Right ventricle myocardium superior (tissue), 1 donor: ENCODE data around the gene TUBG1. TPM values are rescaled to one million over a fixed set of nuclear protein-coding genes. Genes with fewer than 3 reads are reported as not detected.
"Not testable (repeated sequence)": the region's sequence is repeated elsewhere in the genome, so short reads cannot be mapped to it uniquely, and the experiment has no call there.

ENCODE experiments used
- ATAC-seq: fragments of 200-7000 bp; cut with Tn5 transposase; one replicate; pipeline ENCODE4 v1.9.1; 2020; ENCODE audit warnings: mild to moderate bottlenecking; ENCODE audit not compliant: poor library complexity
- DNase-seq: peaks from one replicate; pipeline ENCODE4 v3.0.0-alpha.2; 2020
- intact Hi-C: fragments of 100-400 bp; cut with DNase I; formaldehyde crosslinking; loops from one replicate; pipeline ENCODE4 v1.11.2; 2022
- total RNA-seq: library from RNA; stranded (reverse); fragmentation: NEBNext Ultra II Directional; extraction: Animal tissue kit (Norgen Biotek cat#: 25700); gene quantifications from one replicate; pipeline ENCODE4 v1.2.1, GENCODE V29; 2021
- donor health status: DM: no; HTN: yes; CAD: no; lungs with severe emphysema.

TUBG1 gene
- total RNA-seq, 1 donor from 2014 or later: 49.1 TPM

- ATAC-seq (peak; percentile 95), DNase-seq (peak; percentile 97)
- intact Hi-C loops: no loop called here
These were observed 31.8 kb upstream of the TUBG1 start, which contains the start of gene PSMC3IP for GRCh38 chr17:42577532-42578281. Gene PSMC3IP, minus strand, starts transcription at chr17:42577729. Its CDS starts 43 bp downstream, at chr17:42577686.

- intact Hi-C loops: no loop called here
- ATAC-seq (peak; percentile 81), DNase-seq (peak; percentile 84)
These were observed 31.1 kb upstream of the TUBG1 start for GRCh38 chr17:42578282-42578869.

- ATAC-seq: no peak
- intact Hi-C loops: loop anchor here (10.0 kb wide), 1 partner anchor 185 kb away; the partner anchor contains the start of gene RAMP2
- no peak for DNase-seq
These were observed 29.5 kb upstream of the TUBG1 start for GRCh38 chr17:42579794-42580551.

- DNase-seq: no peak
- intact Hi-C loops: loop anchor here (10.0 kb wide), 1 partner anchor 183 kb away; the partner anchor contains the start of gene RAMP2
- no peak for ATAC-seq
These were observed 27.7 kb upstream of the TUBG1 start for GRCh38 chr17:42581744-42582270.

DNA sequence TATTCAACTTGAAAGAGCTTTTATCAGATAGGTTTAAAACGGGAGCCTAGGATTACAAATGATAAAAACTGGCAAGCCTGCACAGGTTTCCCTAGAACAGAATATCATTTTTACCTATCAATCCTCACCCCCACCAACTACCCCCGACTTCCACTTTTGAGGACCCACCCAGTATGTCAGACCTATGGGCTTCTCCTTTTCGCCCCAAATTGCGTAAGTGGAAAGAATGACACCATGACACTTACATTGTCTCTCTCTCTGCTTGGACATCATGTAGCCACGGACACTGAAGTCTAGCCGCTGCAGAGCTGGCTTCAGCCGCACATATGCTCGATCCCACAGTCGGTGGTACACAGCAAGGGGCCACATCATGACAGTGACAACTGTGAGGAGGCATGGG lies 24.6 kb upstream of the TUBG1 start:
- intact Hi-C loops: loop anchor here (5.0 to 10.0 kb wide), 2 partner anchors 97 to 180 kb away; partner anchors contain the start of genes CCR10, CNTNAP1 and RAMP2
- peak; percentile 13 for ATAC-seq
- no peak for DNase-seq

DNA sequence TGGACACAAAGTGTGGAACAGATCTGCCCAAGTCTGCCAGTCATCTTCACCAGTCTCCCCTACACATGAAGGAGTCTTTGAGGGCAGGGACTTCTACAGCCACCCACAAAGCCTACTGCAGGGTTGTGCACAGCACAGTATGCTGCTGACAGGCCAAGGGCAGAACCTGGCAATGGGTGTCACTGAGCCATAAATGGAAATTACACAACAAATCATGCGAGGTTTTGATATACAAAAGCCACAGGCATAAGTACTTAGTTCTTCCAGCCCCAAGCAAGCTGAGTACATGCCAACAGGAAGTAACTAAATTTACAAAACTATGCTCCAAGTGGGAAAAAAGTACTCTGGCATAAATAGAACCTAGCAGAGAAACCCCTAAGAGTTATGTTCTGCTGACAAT lies 24.1 kb upstream of the TUBG1 start:
- DNase-seq: no peak
- intact Hi-C loops: loop anchor here (5.0 to 10.0 kb wide), 2 partner anchors 97 to 179 kb away; partner anchors contain the start of genes CCR10, CNTNAP1 and RAMP2

GRCh38 chr17:42586514-42587230 lies 22.8 kb upstream of the TUBG1 start:
- ATAC-seq (no peak), DNase-seq (no peak)
- intact Hi-C loops: loop anchor here (5.0 to 10.0 kb wide), 2 partner anchors 96 to 178 kb away; partner anchors contain the start of genes CCR10, CNTNAP1 and RAMP2

More for the DNA sequence above, 24.1 kb upstream of the TUBG1 start:
- ATAC-seq: peak; percentile 69

DNA sequence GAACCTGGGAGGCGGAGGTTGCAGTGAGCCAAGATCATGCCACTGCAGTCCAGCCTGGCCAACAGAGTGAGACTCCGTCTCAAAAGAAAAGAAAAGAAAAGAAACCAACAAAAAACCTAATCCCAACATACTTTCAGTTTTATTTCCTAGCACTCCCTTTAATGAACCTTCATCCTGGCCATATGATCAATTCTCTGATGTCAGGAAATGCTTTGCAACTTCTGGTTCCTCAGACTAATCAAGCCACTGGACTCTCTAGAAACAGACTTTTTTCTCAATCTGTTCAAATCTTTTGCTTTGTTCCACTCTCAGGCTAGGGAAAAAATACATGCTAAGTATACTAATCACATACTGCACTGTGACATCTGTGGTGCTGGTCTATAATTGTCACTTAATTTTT lies 18.6 kb upstream of the TUBG1 start:
- ATAC-seq (no peak), DNase-seq (no peak)
- intact Hi-C loops: no loop called here

- ATAC-seq (no peak), DNase-seq (no peak)
- intact Hi-C loops: no loop called here
These were observed 18.1 kb upstream of the TUBG1 start for GRCh38 chr17:42591411-42591810.

DNA sequence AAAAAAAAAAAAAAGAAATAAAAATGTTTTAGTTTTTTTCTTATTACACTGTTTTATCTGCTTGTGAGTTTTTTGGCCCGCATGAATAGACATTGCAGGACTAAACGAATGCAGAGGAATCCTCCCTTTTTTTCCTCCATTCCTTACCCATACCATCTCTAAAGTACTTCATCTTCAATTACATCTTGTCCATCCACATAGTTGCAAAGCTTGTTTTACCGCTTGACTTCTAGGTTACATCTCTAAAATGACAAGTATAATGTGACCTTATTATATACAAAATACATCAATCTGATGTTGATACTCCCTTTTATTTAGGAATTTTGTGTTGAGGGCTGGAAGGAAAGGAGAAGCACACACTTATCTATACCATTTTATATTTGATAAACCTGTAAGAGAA lies 13.1 kb upstream of the TUBG1 start:
- no peak for DNase-seq
- no peak for ATAC-seq
- intact Hi-C loops: no loop called here

- ATAC-seq: peak; percentile 90
- DNase-seq: no peak
- intact Hi-C loops: no loop called here
These were observed 10.6 kb upstream of the TUBG1 start for GRCh38 chr17:42598905-42599304.

DNA sequence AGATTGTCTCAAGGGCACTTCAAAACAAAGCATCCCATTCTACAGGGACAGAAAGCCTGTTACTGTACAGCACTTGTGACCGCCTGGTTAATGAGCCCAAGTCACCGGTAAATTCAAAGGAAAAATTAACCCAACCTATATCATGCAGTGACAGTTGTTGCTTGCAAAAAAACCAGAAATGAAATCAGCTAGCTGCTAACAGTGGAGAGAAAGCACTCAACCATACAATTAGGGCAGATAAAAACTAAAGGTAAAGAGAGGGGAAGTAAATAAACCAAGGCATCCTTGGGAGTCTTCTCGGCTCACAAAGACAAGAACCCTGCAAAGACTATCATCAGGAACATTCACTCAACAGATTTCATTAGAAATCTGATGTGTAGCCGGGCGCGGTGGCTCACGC lies 6.2 kb upstream of the TUBG1 start:
- no peak for DNase-seq
- intact Hi-C loops: no loop called here
- no peak for ATAC-seq

DNA sequence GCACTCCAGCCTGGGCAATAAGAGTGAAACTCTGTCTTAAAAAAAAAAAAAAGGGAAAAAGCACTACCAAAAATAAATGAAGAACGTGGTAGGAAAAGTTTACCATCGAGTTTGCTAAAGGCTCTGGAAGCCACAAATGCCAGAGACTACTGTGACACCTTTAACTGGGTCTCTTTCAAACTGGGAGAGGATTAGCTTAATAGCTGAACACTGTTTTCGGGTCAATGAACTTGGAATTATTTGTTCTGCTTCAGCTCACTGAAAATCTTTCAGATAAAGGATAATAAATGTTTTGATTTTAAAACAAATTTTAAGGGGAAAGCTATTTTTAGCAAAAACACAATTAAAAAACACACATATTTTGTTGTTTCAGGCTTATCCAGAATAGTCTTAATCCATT lies 1.7 kb upstream of the TUBG1 start:
- ATAC-seq: no peak
- no peak for DNase-seq
- intact Hi-C loops: loop anchor here (5.0 kb wide), 1 partner anchor 70 kb away; the partner anchor contains the start of gene PLEKHH3

DNA sequence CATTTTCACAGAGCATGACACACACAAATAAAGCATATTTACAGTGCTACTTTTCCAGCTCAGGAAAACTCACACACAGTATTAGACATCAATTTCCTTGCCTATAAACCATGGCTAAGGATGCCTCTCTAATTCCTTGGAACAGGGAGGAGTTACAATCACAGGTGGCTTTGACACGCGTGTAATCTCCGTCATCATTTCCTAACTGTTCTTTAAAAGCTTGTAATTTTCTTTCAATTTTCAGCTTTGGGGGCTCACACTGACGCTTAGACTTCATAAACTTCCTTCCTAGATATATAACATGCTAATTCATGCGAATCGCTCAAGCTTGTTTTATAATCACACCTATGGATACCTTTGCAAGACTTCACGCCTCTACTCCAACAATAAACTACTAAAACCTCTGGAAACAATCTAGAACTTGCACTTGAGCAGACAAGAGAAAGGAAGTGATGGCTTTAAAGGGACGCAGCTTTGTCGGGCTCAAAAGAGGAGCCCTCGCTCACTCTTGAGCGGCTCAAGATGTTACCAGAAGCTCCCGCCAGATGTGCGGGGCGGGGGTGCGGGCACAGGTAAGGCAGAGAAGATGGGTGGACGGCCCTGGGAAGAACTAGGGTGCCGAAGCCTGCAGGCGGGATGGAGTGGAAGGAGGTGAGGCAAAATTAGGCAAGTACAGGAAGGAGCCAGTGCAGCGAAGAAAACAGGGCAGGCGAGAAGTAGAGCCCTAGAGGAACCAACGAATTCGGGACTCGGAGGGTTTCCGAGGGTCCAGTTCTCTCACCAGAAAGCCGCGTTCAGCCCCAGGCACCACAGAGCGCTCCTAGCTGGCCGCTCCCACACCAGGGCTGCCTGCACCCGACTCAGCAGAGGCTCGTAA lies 940 bp upstream of the TUBG1 start:
- ATAC-seq: peak; percentile 68
- intact Hi-C loops: loop anchor here (5.0 kb wide), 1 partner anchor 69 kb away; the partner anchor contains the start of gene PLEKHH3

GRCh38 chr17:42609814-42610801 lies 625 bp downstream of the TUBG1 start:
- DNase-seq: not testable (repeated sequence)
- peak; percentile 29 for ATAC-seq
- intact Hi-C loops: loop anchor here (5.0 kb wide), 1 partner anchor 67 kb away; the partner anchor contains the start of gene PLEKHH3

More for the DNA sequence above, 940 bp upstream of the TUBG1 start:
- DNase-seq: peak; percentile 48

DNA sequence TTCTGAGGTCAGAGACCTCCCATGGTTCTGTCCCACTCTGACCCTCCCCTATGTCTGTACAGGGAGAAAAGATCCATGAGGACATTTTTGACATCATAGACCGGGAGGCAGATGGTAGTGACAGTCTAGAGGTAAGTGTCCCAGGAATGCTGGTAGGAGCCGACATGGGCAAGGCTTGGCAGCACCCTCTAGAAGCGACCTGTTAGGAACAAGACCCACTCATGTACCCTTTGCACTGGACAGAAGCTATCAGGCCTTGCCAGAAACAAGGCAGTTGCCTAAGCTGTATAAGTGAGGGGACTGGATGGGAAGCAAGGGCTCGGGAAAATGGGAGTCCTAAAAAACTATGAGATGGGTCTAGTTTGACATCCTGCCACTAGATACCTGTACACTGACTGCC lies 2.5 kb downstream of the TUBG1 start:
- ATAC-seq (no peak), DNase-seq (no peak)
- intact Hi-C loops: no loop called here
